Left cardiac atrium (tissue), 4 donors: ENCODE results near the gene TAF13. TPM values are rescaled to one million over a fixed set of nuclear protein-coding genes. Genes with fewer than 3 reads are reported as not detected.

Source experiments
- ATAC-seq, 2 donors: fragments of 200-7000 bp; cut with Tn5 transposase; one replicate each; pipeline ENCODE4 v1.9.1; 2020; ENCODE audit warnings: mild to moderate bottlenecking in 2 of 2, moderate library complexity in 2 of 2
- DNase-seq: peaks from one replicate; pipeline ENCODE4 v3.0.0-alpha.2; 2020
- intact Hi-C, 2 donors: fragments of 100-400 bp; cut with DNase I; formaldehyde crosslinking; loops; one replicate each; pipeline versions ENCODE4 v1.14.1 to v1.15.1; 2022 to 2023
- total RNA-seq, 2 donors: library from RNA; stranded (reverse); fragmentation: NEBNext Ultra II Directional; extraction: Animal tissue kit (Norgen Biotek cat#: 25700); gene quantifications; one replicate each; pipeline ENCODE4 v1.2.1, GENCODE V29; 2021
- donor health status: DM: no; HTN: yes; CAD: no.
- donor health status: DM: no; HTN: yes; CAD: no; lungs with severe emphysema.
- donor health status: DM: yes; HTN: yes; CAD: no.
- donor health status: Dilated cardiomyopathy.

The TAF13 gene
- total RNA-seq, 2 donors from 2014 or later: 47.1 to 56.7 TPM

GRCh38 chr1:109095631-109096030, 19.8 kb upstream of the TAF13 start:
- intact Hi-C loops: loop anchor here in 1 of 2 donors (10.0 kb wide), 1 partner anchor 119 kb away; the partner anchor contains the start of gene SARS1
- DNase-seq (no peak), ATAC-seq (no peak)

GRCh38 chr1:109094871-109095270, 19.1 kb upstream of the TAF13 start:
- no peak for DNase-seq
- ATAC-seq: no peak
- intact Hi-C loops: loop anchor here in 1 of 2 donors (10.0 kb wide), 1 partner anchor 120 kb away; the partner anchor contains the start of gene SARS1

GRCh38 chr1:109094377-109094803, 18.6 kb upstream of the TAF13 start:
- ATAC-seq (no peak), DNase-seq (no peak)
- intact Hi-C loops: loop anchor here in 1 of 2 donors (10.0 kb wide), 1 partner anchor 120 kb away; the partner anchor contains the start of gene SARS1

DNA sequence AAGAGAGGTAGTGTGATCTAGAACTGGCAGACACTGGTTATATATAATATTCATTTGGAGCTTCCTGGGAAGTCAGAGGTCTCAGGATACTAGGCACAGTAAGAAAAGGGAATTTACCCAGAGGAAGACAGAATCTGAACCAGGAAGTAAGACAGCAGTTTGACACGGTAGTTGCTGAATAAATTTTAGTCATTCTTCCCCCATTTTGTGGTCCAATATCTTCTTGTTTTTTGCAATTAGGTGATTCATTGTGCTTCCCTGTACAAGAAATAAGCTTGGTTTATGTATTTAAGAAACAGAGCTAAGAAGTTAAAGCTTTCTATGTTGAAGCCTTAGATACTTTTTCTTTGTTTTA, 16.0 kb upstream of the TAF13 start:
- ATAC-seq: no peak
- no peak for DNase-seq
- intact Hi-C loops: loop anchor here in 1 of 2 donors (10.0 kb wide), 1 partner anchor 123 kb away; the partner anchor contains the start of gene SARS1

DNA sequence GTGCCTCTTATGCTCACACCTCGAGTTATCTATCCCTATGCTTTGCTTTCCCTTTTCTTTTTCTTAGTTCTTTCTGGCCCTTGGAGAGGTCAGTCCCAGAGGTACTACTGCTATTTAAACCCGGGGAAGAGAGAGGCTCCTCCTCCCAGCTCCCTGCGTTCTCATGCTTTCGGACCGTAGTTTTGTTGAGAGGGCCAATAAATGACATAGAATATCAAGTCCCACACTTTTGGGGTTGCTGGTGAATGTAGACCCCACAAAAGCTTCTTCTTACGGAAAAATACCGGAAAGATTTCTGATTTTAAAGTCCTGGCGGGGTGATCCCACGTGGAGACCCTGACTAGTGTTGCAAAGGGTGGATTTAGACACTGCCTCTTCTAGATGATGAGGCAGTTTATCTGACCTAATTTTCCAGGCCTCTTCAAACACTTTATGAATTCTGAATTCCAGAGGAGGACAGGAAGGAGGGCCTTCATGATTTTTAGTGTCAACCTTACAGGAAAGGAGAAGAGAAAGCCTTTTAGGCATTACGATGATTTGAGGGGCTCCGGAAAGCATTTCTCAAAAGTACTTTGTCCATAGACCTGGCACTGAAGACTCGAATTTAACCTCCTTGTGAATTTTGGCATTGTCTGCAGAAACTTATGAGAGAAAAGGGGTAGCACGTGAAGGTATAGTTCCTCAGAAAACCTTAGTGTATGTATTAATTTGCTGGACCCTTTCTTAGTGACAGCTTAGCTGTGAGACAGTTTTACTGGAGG, 15.5 kb upstream of the TAF13 start:
- no peak for DNase-seq
- ATAC-seq: peak; percentile 70 to 81
- intact Hi-C loops: loop anchor here in 1 of 2 donors (10.0 kb wide), 1 partner anchor 124 kb away; the partner anchor contains the start of gene SARS1

GRCh38 chr1:109090196-109091077, 14.6 kb upstream of the TAF13 start, which contains the start of gene TMEM167B:
TMEM167B (plus strand) TSS chr1:109090764; CDS start chr1:109090873, 109 bp downstream.
- peak; percentile 93 for DNase-seq
- ATAC-seq: peak; percentile 95 to 96
- intact Hi-C loops: loop anchor here in 1 of 2 donors (10.0 kb wide), 1 partner anchor 124 kb away; the partner anchor contains the start of gene SARS1

DNA sequence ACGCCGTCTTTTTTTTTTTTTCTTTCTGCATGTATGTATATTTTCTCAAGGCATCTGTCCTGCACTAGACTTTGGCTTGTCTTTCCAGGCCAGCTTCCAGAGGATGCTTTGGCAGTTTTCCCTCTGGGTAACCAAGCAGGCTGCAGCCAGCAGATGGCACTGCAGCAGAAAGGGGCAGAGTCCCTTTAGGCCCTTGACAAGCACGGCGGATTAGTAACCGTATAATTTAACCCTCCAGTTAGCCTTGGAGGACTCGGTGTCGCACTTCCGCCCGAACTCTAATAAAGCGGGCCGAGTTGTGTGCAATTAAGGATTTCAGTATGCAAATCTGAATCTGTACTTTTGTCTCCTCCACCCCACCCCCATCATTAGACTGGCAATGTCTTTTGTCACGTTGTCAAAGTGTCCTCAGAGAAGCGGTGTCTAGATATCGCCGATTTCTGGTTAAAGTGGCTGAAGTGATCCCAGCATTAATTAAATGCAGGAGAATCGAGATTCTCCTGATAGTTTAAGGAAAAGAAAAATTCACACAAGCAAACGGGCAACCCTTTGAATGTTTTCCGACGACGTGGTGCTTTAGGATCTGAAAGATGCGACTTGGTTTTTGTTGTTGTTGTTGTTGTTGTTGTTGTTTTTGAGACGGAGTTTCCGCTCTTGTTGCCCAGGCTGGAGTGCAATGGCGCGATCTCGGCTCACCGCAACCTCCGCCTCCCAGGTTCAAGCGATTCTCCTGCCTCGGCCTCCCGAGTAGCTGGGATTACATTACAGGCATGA, 13.6 kb upstream of the TAF13 start:
- ATAC-seq: peak; percentile 11 to 24
- intact Hi-C loops: loop anchor here in 1 of 2 donors (10.0 kb wide), 1 partner anchor 125 kb away; the partner anchor contains the start of gene SARS1
- peak; percentile 63 for DNase-seq

GRCh38 chr1:109084563-109085517, 9.0 kb upstream of the TAF13 start:
- no peak for ATAC-seq
- DNase-seq: no peak
- intact Hi-C loops: no loop called here

DNA sequence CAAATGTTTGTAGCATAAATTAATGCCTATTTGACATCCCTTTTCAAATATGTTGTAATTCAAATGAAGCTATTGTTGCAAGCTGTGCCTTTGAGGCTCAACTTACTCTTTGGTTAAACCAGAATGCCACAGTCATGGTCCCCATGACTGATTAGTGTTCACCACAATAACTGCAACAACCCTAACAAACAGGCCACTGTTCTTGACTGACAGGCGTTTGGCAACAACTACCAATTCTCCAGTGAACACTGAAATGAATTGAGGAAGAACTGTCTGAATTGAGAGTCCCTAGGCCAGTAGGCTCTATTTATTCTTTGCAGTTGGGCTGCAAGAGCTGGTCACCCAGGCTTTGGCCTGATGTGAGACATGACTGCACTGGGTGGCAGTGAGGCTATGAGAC, 8.1 kb upstream of the TAF13 start:
- ATAC-seq (no peak), DNase-seq (no peak)
- intact Hi-C loops: no loop called here

- intact Hi-C loops: no loop called here
- ATAC-seq (no peak), DNase-seq (no peak)
Observed at GRCh38 chr1:109083501-109083900, 7.7 kb upstream of the TAF13 start.

GRCh38 chr1:109080441-109081082, 4.8 kb upstream of the TAF13 start:
- ATAC-seq: no peak
- intact Hi-C loops: no loop called here
- no peak for DNase-seq

DNA sequence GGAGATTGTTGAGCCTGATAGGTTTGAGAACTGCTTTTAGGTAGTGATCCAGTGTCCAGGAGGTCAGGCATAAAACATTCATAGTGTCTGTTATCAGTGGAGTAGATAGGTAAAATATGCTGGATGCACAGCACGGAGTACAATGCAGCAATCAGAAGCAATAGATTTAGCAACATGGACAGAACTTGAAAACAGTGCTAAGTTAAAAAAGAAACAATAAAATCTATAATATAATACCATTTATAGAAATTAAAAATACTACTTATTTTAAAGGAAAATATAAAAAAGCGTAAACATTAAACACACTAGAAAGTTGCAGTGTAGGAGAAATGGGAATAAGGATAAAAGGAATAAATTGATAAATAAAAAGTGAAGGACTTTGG, 3.4 kb upstream of the TAF13 start:
- ATAC-seq (no peak), DNase-seq (no peak)
- intact Hi-C loops: no loop called here

DNA sequence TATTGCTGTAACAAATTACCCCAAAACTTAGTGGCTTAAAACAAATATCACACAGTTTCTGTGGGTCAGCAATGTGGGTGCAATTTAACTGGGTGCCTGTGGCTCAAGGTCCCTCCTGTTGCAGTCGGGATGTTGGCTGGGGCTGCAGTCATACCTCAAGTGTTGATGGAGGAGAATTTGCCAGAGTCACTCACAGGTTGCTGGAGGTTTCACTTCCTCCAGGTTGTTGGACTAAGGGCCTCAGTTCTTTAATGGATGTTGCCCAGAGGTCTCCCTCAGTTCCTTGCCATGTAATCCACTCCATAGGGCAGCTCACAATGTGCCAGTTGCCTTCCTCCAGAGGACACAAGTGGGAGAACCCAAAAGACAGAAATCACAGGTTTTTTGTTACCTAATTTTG, 2.5 kb upstream of the TAF13 start:
- ATAC-seq (no peak), DNase-seq (no peak)
- intact Hi-C loops: no loop called here

- intact Hi-C loops: no loop called here
- DNase-seq: no peak
- no peak for ATAC-seq
Observed at GRCh38 chr1:109069294-109069693, 6.5 kb downstream of the TAF13 start.

DNA sequence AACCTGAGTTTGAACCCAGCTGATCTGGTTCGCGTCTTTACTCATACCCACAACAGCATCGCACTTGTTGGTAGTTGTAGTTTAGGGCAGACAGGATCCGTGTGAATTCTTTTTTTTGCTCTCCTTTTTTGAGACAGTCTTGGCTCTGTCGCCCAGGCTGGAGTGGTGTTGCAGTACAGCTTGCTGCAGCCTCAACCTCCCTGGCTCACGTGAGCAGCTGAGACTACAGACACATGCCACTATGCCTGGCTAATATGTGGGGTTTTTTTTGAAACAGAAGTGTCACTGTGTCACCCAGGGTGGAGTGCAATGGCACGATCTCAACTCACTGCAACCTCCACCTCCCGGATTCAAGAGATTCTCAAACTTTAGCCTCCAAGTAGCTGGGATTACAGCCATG, 7.9 kb downstream of the TAF13 start:
- intact Hi-C loops: no loop called here
- DNase-seq (no peak), ATAC-seq (no peak)

DNA sequence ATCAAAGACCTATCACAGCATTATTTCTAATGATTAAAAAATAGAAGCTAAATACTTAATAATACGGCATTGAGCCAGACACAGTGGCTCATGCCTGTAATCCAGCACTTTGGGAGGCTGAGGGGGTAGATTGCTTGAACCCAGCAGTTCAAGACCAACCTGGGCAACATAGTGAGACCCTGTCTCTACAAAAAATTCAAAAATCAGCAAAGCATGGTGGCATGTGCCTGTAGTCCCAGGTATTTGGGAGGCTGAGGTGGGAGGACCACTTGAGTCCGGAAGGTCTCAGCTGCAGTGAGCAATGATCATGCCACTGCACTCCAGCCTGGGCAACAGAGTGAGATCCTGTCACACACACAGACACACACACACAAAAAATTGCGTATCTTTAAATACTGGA, 10.7 kb downstream of the TAF13 start:
- no peak for DNase-seq

GRCh38 chr1:109061183-109061582, 14.6 kb downstream of the TAF13 start:
- DNase-seq (no peak), ATAC-seq (peak in 1 of 2 donors; percentile 50)
- intact Hi-C loops: no loop called here

More for the DNA sequence above, 10.7 kb downstream of the TAF13 start:
- intact Hi-C loops: no loop called here
- no peak for ATAC-seq
